Measurements from ENCODE around the gene SGCA. TPM values are rescaled to one million over a fixed set of nuclear protein-coding genes. Genes with fewer than 3 reads are reported as not detected.

Gene SGCA
- total and polyA plus RNA-seq, 10 of the 15 experiments (the other 5 are each of a cell fraction or from before 2014, with no cell fraction given), result 0.13 to 2.2 (median 0.50) TPM; not detected in 2

GRCh38 chr17:50186661-50187393 is 21.0 kb downstream of the SGCA start:
- in situ Hi-C loops (cut with MboI), result no loop called here
- H2AFZ ChIP-seq (ENCODE audit: control insufficient read depth, low read depth, low read length), result no peak overlapping the region
- FAIRE-seq, result no peak
- no peak overlapping the region for H3K4me3 ChIP-seq
- DNase-seq (ENCODE audit: low read depth, low spot score), result no peak
- no peaks in the 10 kb centered on the region for H4K20me1 ChIP-seq (ENCODE audit: control insufficient read depth, insufficient read depth)
- 58% methylated on average over 24 of the region's 24 CpGs for WGBS (ENCODE audit: insufficient coverage, insufficient replicate concordance, low lambda C conversion rate, missing lambda C conversion rate)
- ATAC-seq, result no peak
- H3K4me1 ChIP-seq (ENCODE audit: control insufficient read depth, insufficient read depth, low read length), result peaks cover 23% of the 10 kb centered on the region
- ChIA-PET CTCF (interaction anchor here (1.3 to 3.5 kb wide), 3 partner anchors 8 to 17 kb away, joined by 4 to 26 read pairs (median 11); no protein-coding TSS in a partner anchor), POLR2A (no interaction called here), SMC1A (ENCODE audit: uncharacterized antibody, unreplicated experiment) (interaction anchor here (1.5 to 1.9 kb wide), 2 partner anchors 11 to 17 kb away, joined by 7 read pairs; no protein-coding TSS in a partner anchor), RAD21 (ENCODE audit: unreplicated experiment) (interaction anchor here (1.9 kb wide), 1 partner anchor 17 kb away, joined by 9 read pairs; no protein-coding TSS in a partner anchor)
- no peaks in the 10 kb centered on the region for H3K79me2 ChIP-seq (ENCODE audit: control insufficient read depth, insufficient read depth, low read length)
- intact Hi-C loops (cut with micrococcal nuclease; ENCODE audit: unreplicated experiment), result no loop called here
- BruUV-seq (replicated peaks), result no TSS peak
- H3K27ac ChIP-seq (ENCODE audit: control insufficient read depth, insufficient read depth), result no peak overlapping the region
- H3K36me3 ChIP-seq (ENCODE audit: control insufficient read depth in 2 of 2, insufficient read depth in 2 of 2, low read length in 1 of 2), result peaks cover 0 to 6% of the 10 kb centered on the region in 2 experiments; a peak in 2 of 4 replicates
- no peaks in the 10 kb centered on the region for H3K9me3 ChIP-seq (replicated peaks; ENCODE audit: control insufficient read depth, insufficient read depth, low read length)
- TF ChIP-seq, protein P1, sequence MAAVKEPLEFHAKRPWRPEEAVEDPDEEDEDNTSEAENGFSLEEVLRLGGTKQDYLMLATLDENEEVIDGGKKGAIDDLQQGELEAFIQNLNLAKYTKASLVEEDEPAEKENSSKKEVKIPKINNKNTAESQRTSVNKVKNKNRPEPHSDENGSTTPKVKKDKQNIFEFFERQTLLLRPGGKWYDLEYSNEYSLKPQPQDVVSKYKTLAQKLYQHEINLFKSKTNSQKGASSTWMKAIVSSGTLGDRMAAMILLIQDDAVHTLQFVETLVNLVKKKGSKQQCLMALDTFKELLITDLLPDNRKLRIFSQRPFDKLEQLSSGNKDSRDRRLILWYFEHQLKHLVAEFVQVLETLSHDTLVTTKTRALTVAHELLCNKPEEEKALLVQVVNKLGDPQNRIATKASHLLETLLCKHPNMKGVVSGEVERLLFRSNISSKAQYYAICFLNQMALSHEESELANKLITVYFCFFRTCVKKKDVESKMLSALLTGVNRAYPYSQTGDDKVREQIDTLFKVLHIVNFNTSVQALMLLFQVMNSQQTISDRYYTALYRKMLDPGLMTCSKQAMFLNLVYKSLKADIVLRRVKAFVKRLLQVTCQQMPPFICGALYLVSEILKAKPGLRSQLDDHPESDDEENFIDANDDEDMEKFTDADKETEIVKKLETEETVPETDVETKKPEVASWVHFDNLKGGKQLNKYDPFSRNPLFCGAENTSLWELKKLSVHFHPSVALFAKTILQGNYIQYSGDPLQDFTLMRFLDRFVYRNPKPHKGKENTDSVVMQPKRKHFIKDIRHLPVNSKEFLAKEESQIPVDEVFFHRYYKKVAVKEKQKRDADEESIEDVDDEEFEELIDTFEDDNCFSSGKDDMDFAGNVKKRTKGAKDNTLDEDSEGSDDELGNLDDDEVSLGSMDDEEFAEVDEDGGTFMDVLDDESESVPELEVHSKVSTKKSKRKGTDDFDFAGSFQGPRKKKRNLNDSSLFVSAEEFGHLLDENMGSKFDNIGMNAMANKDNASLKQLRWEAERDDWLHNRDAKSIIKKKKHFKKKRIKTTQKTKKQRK (IDR thresholded peaks at IDR 0.05; ENCODE audit: low read depth, low read length), result no peak
- TF ChIP-seq ZBTB11 (CRISPR knock-in tag; IDR thresholded peaks at IDR 0.05), result no peak
- TF ChIP-seq ASH2L (IDR thresholded peaks at IDR 0.05; ENCODE audit: borderline replicate concordance, low read depth), result no peak
- no peak overlapping the region for H3K9ac ChIP-seq (ENCODE audit: control insufficient read depth, insufficient read depth, low read length)
- no peaks in the 10 kb centered on the region for H3K27me3 ChIP-seq (replicated peaks in 1 of 2; ENCODE audit: control insufficient read depth in 2 of 2, insufficient read depth in 2 of 2, low read length in 1 of 2)
- no peak overlapping the region for H3K4me2 ChIP-seq (ENCODE audit: control insufficient read depth, insufficient read depth)

Data from GM12878 (cell line).